C4-2B (cell line): Measurements from ENCODE around the gene POLR2B.
"Not testable (repeated sequence)": the region's sequence is repeated elsewhere in the genome, so short reads cannot be mapped to it uniquely, and the experiment has no call there.

Source experiments
- H3K27ac ChIP-seq: fragments of 450-650 bp; 2 replicates; pipeline ENCODE4 v1.5.1; 2017
- CTCF ChIP-seq: fragments of 450-650 bp; conservative IDR thresholded peaks from 2 replicates; pipeline ENCODE4 v1.5.1; 2017; ENCODE audit warnings: mild to moderate bottlenecking
- ZFX ChIP-seq: fragments of 450-650 bp; IDR thresholded peaks from 2 replicates; pipeline ENCODE4 v1.6.1; 2017

Gene POLR2B

GRCh38 chr4:56978750-56979303, at the start of gene POLR2B:
Gene POLR2B, plus strand, starts transcription at chr4:56978896. Its CDS starts 90 bp downstream, at chr4:56978986.
- H3K27ac ChIP-seq = peak within 1 kb of the TSS; percentile 98
- TF ChIP-seq ZFX (peak; percentile 79), CTCF (no peak)

- H3K27ac ChIP-seq = no peak overlapping the region
- no peak for TF ChIP-seq CTCF
- TF ChIP-seq ZFX = no peak
These were observed 48.1 kb upstream of the POLR2B start for GRCh38 chr4:56930638-56931037.

GRCh38 chr4:56931924-56932323, 46.8 kb upstream of the POLR2B start:
- TF ChIP-seq ZFX = no peak
- no peak overlapping the region for H3K27ac ChIP-seq

- H3K27ac ChIP-seq = no peak overlapping the region
- no peak for TF ChIP-seq ZFX
- TF ChIP-seq CTCF = no peak
These were observed 41.4 kb upstream of the POLR2B start for GRCh38 chr4:56937262-56937661.

GRCh38 chr4:56939826-56940225, 38.9 kb upstream of the POLR2B start:
- not testable (repeated sequence) for H3K27ac ChIP-seq

- TF ChIP-seq ZFX = no peak
- TF ChIP-seq CTCF = no peak
- no peak overlapping the region for H3K27ac ChIP-seq
These were observed 38.3 kb upstream of the POLR2B start for GRCh38 chr4:56940403-56940802.

- no peak for TF ChIP-seq CTCF
- TF ChIP-seq ZFX = no peak
- H3K27ac ChIP-seq = no peak overlapping the region
These were observed 37.7 kb upstream of the POLR2B start for GRCh38 chr4:56940971-56941370.

- TF ChIP-seq CTCF (no peak), ZFX (no peak)
- no peak overlapping the region for H3K27ac ChIP-seq
These were observed 37.3 kb upstream of the POLR2B start for GRCh38 chr4:56941403-56941802.
